Transverse colon (tissue), 4 donors: Measurements from ENCODE around the gene STK39.

Source experiments
- CTCF ChIP-seq, 5 experiments: fragments of 200-600 bp in 3 of 5; fragments of 450-650 bp in 2 of 5; sonication (generic) in 3 of 5; IDR thresholded peaks; 1 replicate in 2 of 5; 2 replicates in 3 of 5; pipeline ENCODE4 v1.5.1; 2016 to 2017; ENCODE audit warnings: antibody characterized with exemption in 5 of 5, inconsistent platforms in 3 of 5, mild to moderate bottlenecking in 2 of 5, moderate library complexity in 1 of 5
- POLR2A ChIP-seq: fragments of 450-650 bp; IDR thresholded peaks from one replicate; pipeline ENCODE4 v1.6.1; 2016; ENCODE audit warnings: antibody characterized with exemption, mild to moderate bottlenecking, moderate library complexity
- POLR2AphosphoS5 ChIP-seq, 3 donors: sonication (generic); formaldehyde crosslinking; IDR thresholded peaks; one replicate each; pipeline ENCODE4 v1.6.1; 2016; ENCODE audit warnings: antibody characterized with exemption in 3 of 3

GRCh38 chr2:167941604-167942003, 305.8 kb downstream of the STK39 start:
- TF ChIP-seq CTCF (IDR thresholded peaks at IDR 0.05): no peak
- TF ChIP-seq POLR2A: no peak
- TF ChIP-seq POLR2AphosphoS5 (IDR thresholded peaks at IDR 0.05): no peak
